Activated effector memory CD4-positive, alpha-beta T cell treated with Interleukin-2 at 50 U/mL for 16 hours (primary cell): ENCODE measurements around the gene DNAJC22.

Experiments
- DNase-seq: peaks from one replicate; pipeline ENCODE4 v3.0.0-alpha.2; 2020

The DNAJC22 gene

DNA sequence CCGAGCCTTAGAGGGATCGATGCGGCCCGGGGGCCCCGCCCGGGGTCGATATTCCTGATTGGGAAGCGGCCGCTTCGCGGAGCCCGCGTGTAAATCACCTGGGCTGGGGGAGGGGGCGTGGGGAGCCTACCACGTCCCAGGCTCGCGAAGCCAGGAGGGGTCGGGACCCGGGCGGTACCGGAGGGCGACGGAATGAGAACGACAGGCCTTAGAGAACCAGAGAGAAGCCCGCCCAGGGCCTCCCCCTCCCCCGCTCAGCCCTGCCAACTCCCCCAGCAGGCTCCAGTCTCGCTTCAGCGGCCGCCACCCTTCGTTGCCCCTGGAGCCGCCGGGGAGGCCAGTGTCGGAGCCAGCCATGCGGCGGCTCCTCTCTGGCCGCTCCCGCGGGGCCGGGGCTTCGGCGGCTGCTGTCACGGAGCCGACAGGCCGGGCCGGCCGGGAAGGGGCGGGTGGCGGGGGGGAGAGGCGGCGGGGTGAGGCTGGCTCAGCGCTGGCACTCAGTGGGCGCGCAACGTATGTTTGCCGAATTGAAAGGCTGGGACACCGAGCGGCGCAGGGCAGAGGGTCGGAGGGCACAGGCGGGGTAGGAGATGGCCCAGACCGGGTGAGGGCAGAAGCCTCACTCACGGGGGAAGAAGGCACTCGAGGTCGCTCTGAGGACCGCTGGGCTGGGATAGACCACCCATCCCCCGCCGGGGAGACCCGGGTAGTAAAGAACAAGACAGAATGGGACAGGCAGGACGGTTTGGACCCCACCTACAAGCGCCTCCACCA, 1.4 kb upstream of the DNAJC22 start:
- no peak for DNase-seq

DNA sequence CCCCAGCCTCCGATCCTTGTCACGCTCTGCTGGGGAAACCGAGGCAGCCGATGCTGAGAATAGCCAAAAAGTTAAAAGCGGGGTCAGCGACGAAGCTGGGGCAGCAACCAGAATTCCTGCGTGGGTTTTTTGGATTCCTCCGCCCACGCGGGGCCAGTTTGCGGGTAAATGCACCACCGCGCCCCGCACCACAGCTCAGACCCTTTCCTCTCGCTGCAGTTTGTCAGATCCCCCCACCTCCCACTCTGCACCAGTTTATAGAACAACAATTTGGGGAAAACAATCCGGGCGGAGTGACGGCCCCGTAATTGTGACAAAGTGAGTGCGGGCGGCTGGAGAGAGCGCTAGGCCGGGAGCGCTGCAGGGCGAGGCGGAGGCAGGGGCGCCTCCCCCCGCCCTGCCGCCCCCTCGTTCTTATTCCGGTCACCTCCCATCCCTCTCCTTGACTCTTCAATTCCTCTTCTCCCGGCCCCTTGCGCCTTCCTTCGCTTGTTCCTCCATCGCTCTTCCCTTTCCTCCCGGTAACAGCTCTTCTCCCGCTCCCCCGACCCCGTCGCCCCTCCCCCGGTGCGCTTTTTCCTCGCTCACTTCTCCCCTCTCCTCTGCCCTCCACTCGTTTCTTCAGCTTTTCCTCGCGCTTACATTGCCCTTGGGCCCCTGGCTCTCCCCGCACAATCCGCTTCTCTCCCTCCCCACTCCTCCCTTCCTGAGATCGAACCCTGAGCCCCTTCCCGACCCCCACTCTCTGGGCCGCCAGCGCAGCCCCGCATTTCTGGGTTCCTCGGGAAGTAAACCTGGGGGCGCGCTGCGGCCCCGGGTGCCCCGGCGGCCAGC, 646 bp upstream of the DNAJC22 start:
- no peak for DNase-seq

DNA sequence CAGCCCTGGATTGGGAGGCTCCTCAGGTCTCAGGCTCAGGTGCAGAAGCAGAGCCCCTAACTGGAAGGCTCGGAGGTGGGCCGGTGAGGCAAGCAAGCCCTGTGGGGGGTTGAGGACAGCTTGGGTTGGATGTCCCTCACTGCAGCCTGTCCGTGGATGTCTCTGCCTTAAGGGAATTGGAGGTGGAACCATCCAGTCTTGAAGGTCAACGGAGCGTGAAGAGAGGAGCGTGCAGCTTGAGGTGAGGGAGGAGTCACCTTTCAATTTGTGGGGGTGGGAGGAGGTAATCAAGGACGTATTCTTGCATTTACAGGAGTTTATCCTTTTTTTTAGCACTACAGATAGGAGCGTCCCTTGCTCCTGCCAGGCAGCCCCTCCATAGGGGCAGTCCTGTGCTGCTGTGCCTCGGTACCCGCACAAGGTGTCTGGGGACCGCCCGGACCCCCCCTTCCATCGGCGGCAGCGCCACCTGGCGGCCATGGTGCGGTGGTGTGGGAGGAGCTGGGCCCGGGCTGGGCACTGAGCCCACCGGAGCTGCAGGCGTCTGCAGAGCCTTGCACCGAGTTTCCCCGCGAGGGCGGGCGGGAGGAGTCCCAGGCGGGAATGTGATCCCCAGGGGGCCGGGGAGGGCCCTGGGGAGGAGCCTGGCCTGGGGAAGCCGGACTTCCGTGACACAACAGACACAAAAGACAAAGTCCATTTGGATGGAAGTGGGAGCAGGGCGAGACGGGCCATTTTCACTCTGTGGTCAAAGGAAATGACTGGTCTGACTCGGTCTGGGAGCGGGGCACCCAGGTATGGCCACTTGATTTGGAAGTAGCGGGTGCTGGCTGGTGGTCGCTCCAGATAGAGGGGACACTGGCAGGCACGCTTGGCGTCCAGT, 864 bp downstream of the DNAJC22 start:
- peak; percentile 67 for DNase-seq

DNA sequence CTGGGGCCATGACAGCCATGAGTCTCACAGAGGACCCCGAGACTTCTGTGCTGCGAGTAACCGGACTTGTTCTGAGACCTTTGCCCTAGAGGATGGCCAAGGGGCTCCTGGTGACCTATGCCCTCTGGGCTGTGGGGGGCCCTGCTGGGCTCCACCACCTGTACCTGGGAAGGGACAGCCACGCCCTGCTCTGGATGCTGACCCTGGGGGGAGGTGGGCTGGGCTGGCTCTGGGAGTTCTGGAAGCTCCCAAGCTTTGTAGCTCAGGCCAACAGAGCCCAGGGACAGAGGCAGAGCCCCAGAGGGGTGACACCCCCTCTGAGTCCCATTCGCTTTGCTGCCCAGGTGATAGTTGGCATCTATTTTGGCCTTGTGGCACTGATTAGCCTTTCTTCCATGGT, 2.1 kb downstream of the DNAJC22 start:
- DNase-seq = no peak

DNA sequence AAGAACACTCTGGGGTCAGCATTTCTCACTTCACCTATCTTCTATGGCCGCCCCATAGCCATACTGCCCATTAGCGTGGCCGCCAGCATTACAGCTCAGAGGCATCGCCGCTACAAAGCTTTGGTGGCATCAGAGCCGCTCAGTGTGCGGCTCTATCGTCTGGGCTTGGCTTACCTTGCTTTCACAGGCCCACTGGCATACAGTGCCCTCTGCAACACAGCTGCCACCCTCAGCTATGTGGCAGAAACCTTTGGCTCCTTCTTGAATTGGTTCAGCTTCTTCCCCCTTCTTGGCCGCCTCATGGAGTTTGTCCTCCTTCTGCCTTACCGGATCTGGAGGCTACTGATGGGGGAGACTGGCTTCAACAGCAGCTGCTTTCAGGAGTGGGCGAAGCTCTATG, 2.6 kb downstream of the DNAJC22 start:
- no peak for DNase-seq

DNA sequence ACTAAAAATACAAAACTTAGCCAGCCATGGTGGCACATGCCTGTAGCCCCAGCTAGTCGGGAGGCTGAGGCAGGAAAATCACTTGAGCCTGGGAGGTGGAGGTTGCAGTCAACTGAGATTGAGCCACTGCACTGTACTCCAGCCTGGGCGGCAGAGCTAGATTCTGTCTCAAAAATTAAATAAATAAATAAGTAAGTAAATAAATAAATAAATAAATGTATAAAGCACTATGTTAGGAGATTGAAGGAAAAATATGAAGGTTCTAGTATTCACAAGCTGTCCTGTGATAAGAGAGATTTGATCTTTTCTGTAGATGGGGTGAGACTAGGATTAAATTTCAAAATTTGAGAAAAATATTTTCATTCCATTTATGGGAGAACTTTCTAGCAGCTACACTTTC, 5.7 kb downstream of the DNAJC22 start:
- DNase-seq = no peak

DNA sequence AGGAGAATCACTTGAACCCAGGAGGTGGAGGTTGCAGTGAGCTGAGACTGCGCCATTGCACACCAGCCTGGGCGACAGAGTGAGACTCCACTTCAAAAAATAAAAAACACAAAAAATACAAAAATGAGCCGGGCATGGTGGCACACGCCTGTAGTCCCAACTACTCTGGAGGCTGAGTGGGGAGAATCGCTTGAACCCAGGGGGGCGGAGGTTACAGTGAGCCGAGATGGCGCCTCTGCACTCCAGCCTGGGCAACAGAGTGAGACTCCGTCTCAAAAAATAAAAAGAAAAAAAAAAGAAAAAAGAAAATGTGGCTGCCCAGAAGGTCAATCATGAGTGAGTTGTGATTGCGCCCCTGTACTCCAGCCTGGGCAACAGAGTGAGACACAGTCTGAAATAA, 9.2 kb downstream of the DNAJC22 start:
- DNase-seq = no peak

DNA sequence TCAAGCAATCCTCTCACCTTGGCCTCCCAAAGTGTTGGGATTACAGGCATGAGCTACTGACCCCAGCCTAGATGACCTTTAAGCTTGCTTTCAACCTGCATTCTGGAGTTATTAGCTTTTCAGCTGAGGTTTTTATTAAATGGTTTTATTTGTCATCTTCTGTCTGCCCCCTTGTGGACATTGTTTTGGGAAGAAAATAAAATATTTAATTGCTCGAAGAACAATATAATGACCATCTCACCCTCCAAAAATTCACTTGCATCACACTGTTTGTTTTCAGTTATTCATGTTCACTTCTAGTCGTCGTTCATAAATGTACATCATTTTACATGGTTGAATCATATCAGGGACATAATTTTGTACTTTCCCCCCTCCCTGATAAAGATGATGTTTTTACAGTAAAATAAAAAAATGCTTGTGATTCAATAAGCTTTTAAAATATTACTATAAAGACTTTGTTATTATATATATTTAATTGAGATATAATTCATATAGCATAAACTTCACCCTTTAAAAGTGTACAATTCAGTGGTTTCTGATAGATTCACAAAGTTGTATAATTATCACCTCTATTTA, 10.5 kb downstream of the DNAJC22 start:
- no peak for DNase-seq

DNA sequence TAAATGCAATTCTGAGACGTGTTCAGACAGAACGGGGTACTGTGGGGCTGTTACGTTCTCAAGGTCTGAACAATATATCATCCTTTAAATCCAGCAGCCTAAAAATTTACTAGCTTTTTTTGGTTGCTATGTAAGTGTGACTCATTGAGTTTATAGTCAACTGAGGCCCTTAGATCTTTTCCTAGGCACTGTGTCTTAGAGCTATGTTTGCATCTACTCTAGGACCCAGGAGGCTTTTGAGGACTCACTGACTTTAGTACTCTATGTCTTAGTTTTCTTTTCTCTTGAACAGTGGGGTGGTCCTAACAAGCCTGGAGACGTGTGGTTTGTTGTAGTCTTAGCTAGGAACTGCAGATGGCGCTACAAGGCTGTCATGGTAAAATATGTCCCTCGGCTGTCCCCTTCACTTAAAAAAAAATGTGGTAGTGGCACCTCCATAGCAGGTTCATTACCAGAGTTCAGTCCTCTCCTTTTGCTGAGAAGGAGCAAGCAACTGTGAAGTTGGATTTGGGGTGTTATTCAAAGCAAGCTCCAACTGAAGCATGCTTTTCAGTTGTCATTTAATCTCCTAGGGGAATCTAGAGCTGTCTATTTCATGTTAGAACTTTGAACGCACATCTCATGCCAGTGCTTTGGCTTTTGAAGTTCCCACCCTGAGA, 11.9 kb downstream of the DNAJC22 start:
- DNase-seq = peak; percentile 28

DNA sequence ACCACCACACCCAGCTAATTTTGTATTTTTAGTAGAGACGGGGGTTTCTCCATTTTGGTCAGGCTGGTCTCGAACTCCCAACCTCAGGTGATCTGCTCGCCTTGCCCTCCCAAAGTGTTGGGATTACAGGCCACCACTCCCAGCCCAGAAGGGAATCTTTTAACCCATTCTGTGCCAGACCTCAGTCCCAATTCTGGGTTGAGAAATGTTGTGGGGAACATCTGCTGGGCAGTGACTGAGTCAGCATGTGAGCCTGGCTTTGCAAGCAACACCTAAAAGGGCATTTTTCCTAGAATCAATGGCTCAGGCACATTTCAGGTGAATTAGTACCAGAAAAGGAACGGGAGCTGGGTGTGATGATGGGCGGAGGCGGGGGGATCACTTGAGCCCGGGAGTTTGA, 13.0 kb downstream of the DNAJC22 start:
- DNase-seq = no peak

DNA sequence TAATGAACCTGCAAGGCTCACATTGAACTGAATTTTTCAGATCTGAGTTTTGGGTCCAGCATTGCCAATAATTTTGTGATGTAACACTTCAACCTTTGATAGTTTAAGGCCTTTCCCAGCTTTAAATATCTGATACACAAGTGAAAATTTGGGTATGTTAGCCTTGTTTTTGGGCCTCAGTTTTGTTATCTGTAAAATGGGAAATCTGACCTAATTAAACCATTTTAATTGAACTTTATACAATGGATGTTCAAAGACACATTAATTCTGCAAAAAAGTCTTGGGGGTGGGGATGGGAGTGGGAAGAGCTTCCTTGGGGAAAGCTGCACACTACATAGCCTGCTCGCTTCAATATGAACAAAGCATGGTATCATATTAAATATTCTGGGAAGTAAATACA, 15.4 kb downstream of the DNAJC22 start:
- no peak for DNase-seq

DNA sequence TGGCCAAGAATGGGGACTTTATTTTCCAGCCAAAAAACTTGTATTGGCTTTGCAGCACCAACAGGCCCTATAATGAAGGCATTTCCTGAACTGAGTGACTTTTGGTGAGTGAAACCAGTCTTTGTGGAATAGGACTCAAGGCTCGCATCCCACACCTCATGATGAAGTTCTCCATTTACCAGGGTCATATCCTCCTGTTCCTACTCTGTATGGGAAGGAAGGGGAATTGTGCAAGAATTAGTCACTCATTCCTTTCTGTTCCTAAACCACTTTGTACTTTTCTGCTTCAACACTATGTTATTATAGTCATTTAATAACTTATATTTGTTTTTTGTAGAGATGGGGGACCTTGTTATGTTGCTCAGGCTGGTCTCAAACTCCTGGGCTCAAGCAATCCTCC, 18.3 kb downstream of the DNAJC22 start:
- no peak for DNase-seq

DNA sequence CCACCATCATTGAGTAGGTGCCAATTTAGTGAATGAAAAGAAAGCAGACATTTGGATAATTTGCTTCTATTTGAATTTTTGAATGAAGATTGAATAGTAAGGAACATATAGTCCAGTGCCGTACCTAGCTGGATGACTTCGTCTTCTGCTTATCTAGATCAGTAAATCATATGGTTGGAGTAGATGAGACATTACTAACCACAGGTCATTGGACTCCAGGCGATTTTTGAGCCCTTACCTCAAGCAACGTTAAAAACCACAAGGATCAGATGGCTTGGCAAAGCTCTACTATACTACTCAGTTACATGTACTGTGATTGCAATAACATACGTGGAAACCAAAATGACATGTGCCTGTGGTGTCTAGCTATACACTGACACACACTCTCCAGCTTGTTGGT, 18.9 kb downstream of the DNAJC22 start:
- DNase-seq = no peak

DNA sequence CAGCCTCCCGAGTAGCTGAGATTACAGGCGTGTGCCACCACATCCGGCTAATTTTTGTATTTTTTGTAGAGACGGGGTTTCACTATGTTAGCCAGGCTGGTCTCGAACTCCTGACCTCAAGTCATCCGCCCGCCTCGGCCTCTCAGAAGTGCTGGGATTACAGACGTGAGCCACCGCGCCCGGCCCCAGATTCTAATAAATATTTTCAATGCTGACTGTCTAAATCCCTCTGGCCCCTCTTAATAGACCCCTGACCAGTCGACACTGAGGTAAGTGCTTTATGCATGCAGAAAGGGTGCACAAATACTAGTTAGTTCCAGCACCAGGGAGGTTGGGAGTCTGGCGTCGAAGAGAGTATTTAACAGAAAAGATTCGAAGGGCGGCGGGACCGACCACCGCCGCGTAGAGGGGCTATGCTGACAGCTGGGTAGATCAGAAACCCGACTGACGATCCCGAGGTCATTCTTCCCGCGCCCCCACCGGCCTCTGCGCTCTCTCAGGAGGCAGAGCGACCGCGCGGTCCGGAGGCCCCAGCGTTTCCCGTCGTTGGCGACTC, 19.5 kb downstream of the DNAJC22 start:
- no peak for DNase-seq

DNA sequence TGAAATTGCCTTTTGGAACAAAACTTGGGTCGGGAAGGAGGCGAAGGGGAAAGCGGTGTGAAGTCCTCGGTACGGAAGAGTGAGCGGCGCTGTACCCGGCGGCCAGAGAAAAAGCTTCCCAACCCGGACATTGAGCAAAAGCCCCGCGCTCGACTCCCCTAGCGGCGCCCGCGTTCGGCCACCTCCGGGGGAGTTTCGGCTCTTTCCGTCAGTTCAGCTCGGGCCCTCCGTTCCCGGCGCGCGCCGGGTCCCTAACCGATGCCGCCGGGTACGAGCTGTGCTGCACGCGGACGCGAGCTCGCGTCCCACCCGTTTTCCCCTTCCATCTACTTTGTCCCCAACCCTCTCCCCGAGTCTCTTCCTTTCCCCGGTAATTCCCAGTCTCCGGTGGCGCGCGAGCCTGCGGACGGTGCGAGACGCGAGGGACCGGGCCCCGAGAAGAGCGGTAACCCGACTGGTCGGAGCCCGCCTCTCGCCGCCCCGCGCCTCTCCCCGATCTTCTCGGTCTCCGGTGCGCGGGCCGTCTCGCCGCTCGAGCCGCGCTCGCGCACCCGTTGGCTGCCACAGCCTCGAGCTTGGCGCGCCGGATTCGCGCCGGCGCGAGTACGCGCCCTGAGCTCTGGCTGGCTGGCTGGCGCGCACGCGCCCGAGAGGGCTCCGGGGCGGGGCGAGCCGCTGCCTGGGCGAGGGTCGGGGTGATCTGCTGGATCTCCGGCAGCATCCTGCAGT, 20.1 kb downstream of the DNAJC22 start:
- DNase-seq = peak; percentile 77

DNA sequence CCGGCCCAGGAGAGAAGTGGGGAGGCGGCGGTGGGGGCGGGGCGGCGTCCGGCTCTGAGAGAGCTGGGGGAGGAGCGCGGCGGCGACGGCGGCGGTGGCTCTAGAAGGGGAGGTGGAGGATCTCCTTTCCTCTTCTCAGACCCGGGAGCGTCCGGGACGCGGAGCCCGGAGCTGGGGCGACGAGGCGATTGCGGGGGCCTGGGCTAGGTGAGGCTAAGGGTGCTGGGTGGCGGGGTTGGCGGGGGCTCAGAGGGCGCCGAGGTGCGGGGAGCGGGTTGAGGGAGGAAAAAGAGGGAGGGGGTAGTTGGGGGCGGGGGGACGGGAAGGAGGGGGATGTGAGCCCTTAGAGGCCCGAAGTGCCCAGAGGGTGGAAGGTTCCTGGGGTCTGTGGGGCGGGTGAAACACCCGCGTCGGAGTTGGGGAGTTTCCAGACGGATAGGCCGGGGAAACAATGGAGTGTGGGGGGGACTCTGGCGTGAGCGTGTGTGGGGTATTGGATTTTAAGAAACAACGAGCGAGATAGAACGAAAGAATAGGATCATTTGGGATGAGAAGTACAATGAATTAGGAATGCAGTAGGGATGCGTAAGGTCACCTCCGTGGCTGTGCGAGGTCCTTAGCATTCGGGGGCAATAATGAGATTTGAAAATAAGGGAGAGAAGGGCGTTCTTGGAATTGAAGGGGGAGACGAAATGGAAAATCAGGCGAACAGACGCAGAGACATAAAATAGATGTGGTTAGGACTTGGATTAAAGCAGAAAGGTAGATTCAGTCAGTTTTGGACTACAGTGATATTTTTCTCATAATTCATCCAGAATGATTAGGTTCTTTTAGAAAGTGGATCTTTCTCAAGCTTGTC, 20.9 kb downstream of the DNAJC22 start, which contains the start of gene SPATS2:
SPATS2 (plus strand) TSS at position 82 of the 859 bp plus-strand sequence. CDS start 93,551 bp downstream, outside the sequence.
- no peak for DNase-seq

DNA sequence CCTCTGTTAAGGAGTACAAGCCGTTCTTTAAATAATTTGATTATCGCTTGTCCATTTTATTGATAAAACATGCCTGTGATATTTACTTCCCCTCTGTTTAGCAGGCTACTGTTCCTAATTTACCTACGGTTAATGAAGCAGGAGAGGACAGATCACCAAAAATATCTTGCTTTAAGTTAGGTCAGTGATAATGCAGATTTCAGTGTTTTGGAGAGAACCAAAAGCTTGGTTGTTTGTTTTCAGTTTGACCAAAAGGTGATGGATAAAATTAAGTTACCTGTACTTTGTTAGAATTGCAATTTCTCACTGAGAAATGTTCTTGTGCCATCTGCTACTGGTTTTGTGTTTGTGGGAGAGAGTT, 21.5 kb downstream of the DNAJC22 start:
- DNase-seq = no peak

DNA sequence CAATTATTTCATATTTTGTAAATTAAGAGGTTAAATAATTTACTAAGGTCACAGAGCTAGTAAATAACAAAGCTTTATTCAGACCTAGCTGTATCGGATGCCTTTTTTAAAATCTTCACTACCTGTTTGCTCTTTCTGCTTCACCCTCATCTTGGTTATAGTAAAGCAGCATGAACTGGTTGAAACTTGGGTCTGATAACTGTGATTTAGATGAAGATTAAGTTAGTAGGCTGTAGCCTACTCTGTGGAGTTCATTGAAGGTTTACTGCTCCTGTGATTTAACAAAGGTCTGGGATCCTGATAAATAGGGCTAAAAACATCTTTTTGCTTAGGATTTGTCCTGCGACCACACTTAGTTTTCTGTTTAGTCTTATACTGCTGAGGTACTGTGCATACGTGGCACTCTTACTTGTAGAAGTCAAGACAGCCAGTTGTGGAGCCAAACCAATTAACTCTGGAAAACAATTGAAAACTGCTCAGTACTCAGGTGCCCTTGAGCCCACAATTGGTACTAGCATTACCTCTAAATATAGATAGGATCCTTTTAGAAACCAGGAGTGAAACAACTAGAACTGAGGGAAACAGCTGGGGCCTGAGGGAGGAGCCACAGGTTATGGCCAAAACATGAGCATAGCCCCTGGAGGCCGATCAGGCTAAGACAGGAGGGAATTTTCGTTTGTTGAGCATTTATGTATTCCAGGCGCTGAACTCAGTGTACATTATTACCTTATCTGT, 22.9 kb downstream of the DNAJC22 start:
- no peak for DNase-seq

DNA sequence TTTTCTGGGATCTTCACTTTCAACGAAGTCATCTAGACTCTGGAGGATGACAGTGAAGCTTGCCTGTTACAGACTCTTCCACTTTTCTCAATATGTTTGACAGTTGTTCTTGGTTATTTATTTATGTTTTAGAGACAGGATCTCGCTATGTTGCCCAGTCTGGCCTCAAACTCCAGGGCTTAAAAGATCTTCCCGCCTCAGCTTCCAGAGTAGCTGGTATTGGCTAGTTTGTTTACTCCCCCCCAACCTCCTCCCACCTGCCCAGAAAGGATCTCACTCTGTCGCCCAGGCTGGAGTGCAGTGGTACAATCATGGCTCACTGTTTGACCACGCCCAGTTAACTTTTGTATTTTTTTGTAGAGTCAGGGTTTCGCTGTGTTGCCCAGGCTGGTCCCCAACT, 23.9 kb downstream of the DNAJC22 start:
- DNase-seq = no peak

DNA sequence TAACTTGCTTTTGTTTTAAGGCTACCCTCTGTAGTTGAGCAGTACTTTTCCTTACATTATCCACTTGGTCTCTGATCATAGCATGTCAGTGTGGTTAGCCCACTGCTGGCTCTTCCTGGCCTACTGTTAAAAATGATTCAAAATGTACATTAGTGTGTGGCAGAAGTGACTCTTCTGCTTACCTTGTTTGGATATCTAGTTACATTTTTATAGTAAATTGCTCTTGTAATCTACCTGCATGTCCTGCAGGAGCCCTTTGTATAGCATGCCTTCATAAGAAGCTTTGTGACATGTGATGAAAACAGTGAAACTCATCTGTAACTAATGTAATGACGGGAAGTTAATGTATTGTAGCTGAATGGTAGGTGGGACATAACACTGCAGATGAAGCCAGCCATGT, 28.7 kb downstream of the DNAJC22 start:
- DNase-seq = no peak
